Smooth muscle cell of the brain vasculature (primary cell): ENCODE measurements around the gene CDH13.

Experiments
- DNase-seq: peaks from one replicate; pipeline ENCODE4 v3.0.0-alpha.2; 2012; ENCODE audit warnings: low read depth, low spot score

CDH13 gene

GRCh38 chr16:82835487-82836155, 208.9 kb downstream of the CDH13 start:
- no peak for DNase-seq

DNA sequence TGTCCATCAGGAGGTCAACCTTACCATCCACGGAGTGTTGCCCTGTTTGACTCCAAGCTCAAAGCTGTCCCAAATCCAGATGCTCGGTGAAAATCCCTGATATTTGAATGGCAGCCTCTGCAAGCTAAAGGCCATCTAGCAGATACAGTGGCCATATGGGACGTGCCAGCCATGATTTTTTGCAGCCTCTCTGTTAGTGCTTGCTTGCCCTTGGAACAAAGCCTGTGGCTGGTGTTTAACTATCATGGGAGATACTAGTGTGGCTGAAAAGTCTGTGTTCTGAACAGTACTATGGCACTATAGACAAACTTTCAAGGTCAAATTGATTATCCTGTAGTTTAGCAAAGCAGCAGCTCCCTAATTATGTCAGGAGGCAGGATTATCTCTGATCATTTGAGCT, 214.3 kb downstream of the CDH13 start:
- no peak for DNase-seq

- no peak for DNase-seq
Observed at GRCh38 chr16:82843606-82844271, 217.0 kb downstream of the CDH13 start.

GRCh38 chr16:82845116-82845515, 218.3 kb downstream of the CDH13 start:
- no peak for DNase-seq

DNA sequence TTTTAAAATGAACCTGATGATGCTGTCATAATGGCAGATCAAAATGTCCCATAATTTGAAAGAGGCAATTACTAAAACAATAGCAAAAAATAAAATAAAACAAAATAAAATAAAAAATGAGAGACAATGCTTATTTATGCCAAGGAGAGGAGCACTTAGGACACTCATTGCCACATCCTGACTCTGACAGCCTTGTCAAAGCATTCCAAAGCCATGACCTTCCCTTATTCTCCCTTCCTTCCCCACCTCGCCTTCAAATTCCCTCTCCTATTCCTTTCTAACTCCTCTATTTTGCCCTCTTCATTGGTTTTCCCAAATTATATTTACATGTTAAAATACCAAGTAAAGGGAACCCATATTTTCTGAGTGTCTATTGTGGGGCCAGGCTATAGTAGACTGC, 220.0 kb downstream of the CDH13 start:
- no peak for DNase-seq

GRCh38 chr16:82848013-82848412, 221.2 kb downstream of the CDH13 start:
- no peak for DNase-seq

GRCh38 chr16:82852388-82853008, 225.7 kb downstream of the CDH13 start:
- DNase-seq = no peak

GRCh38 chr16:82855471-82855870, 228.7 kb downstream of the CDH13 start:
- no peak for DNase-seq

GRCh38 chr16:82857693-82858365, 231.1 kb downstream of the CDH13 start:
- DNase-seq = no peak

DNA sequence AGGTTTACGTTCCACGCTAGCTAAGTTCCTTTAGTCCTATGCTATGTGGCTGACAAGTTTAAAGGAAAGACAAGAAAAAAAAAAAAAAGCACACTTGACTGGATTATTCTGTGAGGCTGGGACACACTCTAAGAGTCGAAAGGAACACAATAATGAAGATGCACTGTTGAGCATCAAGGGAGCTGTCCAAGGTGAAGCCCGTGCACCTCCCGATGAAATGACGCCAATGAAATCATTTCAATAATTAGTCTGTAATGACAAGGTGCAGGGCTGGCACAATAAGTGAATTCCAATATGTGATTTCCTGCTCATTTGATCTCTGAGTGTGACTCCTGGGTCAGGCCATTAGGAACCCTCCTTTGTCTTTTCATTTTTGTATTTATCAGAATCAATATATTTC, 232.9 kb downstream of the CDH13 start:
- no peak for DNase-seq

- DNase-seq = no peak
Observed at GRCh38 chr16:82860071-82860470, 233.3 kb downstream of the CDH13 start.

DNA sequence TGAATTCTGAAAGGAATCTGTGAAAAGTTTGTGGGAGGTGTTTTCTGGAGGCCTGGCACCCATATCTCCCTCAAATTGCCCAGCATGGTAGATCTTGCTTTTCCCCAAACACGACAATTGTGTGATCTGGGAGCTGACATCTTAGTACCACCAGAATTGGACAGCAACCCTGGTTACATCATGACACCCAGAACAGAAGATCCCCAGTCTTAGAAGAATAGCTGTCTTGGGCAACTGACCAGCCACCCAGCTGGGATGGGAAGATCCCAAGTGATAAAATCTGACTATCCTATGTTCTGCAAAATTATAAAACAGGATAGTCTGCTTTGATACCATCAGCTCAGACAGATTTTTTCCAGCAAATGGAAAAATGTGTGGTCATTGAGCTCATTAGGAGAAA, 235.3 kb downstream of the CDH13 start:
- DNase-seq = no peak

- no peak for DNase-seq
Observed at GRCh38 chr16:82864332-82865040, 237.7 kb downstream of the CDH13 start.

GRCh38 chr16:82865412-82865811, 238.6 kb downstream of the CDH13 start:
- no peak for DNase-seq

DNA sequence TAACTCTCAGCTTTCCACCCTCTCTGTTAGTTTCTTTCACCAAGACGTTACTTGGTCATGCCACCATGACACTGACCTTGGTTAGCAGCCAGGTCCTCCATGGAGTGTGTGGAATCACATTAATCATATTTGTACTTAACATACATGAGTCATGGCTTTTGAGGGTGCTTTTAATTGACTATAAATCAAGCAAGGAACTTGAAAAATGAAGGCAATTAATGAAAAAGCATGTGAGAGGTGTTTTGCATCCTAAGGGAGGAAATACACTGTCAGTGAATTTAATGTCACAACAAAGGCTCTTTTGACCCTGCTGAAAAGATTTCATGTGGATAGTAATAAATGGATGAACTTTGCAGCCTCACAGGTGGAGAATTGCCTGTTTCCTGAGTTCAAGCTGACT, 240.7 kb downstream of the CDH13 start:
- no peak for DNase-seq

DNA sequence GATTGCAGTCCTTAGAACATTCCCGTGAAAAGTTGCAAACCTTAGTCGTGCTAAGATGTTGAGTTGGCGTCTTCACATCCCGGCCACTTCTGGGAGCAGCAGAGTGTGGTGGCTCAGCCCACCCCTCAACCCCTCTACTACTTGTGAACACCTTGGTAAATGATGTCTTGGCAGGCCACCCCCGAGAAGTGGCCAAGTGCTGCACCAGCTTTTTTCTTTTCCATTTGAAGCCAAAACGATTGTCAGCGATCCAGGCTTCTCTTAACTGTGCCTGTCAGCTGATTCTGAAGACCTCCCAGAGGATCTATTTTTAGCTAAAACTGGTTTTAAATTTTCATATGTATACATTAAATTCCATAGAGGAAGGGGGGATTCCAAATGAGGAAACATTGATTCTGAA, 247.5 kb downstream of the CDH13 start:
- no peak for DNase-seq

GRCh38 chr16:82874672-82875071, 247.9 kb downstream of the CDH13 start:
- DNase-seq = no peak

GRCh38 chr16:82876951-82877350, 250.2 kb downstream of the CDH13 start:
- no peak for DNase-seq

GRCh38 chr16:82878466-82878865, 251.7 kb downstream of the CDH13 start:
- DNase-seq = no peak

DNA sequence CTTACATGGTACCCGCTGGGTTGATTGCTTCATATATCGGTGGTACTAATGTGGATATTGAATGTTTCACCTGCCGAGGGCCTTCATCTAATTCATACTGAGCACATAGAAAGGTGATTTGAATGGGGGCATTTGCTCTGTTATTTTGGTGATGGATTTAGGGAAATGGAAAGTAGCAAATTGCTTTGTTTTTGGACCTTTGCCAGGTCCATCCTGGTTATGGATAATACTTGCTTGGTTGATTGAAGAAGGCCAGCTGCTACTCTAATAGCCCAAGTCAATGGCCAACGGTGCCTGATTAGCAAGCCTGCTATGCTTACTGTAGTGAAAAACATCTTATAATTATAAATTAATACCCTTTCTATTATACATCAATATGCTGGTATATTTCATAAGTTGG, 253.6 kb downstream of the CDH13 start:
- no peak for DNase-seq

GRCh38 chr16:82881516-82881915, 254.7 kb downstream of the CDH13 start:
- DNase-seq = no peak

- no peak for DNase-seq
Observed at GRCh38 chr16:82882226-82882625, 255.5 kb downstream of the CDH13 start.
